Ovary (tissue), 9 donors: ENCODE data around the gene INPP5A. TPM values are rescaled to one million over a fixed set of nuclear protein-coding genes. Genes with fewer than 3 reads are reported as not detected.
"Not testable (repeated sequence)": the region's sequence is repeated elsewhere in the genome, so short reads cannot be mapped to it uniquely, and the experiment has no call there.

Experiments used
- DNase-seq, 5 donors: peaks; one replicate each; pipeline ENCODE4 v3.0.0-alpha.2; 2019 to 2020
- H3K27ac ChIP-seq, 2 donors: fragments of 200-600 bp; one replicate each; pipeline versions ENCODE4 v1.5.1 to v1.8.0; 2019 to 2022
- H3K27me3 ChIP-seq: fragments of 200-600 bp; one replicate; pipeline ENCODE4 v1.8.0; 2022
- H3K36me3 ChIP-seq: fragments of 200-600 bp; sonication (generic); one replicate; pipeline ENCODE4 v1.5.1; 2019
- H3K4me1 ChIP-seq: one replicate; pipeline ENCODE4 v1.8.1; 2013; ENCODE audit warnings: mild to moderate bottlenecking, moderate library complexity; ENCODE audit not compliant: insufficient read depth
- H3K4me3 ChIP-seq: fragments of 200-600 bp; sonication (generic); one replicate; pipeline ENCODE4 v1.5.1; 2017
- H3K9me3 ChIP-seq, 2 donors: fragments of 200-600 bp in 1 of 2; sonication (generic) in 1 of 2; one replicate each; pipeline versions ENCODE4 v1.5.1 to v1.8.1; 2013 to 2019; ENCODE audit warnings: mild to moderate bottlenecking in 1 of 2, moderate library complexity in 1 of 2
- EP300 ChIP-seq: sonication (generic); formaldehyde crosslinking; IDR thresholded peaks from one replicate; pipeline ENCODE4 v1.6.1; 2017; ENCODE audit warnings: antibody characterized with exemption
- POLR2A ChIP-seq: fragments of 450-650 bp; IDR thresholded peaks from one replicate; pipeline ENCODE4 v1.6.1; 2017; ENCODE audit warnings: antibody characterized with exemption, mild to moderate bottlenecking, moderate library complexity
- WGBS, 3 donors: extraction: QIAGEN DNeasy Blood & Tissue Kit in 1 of 3; methylation state at CpG; one replicate each; pipeline versions ENCODE4 v1.1.5 to v1.1.7; 2013 to 2017; 5-methylcytosine and 5-hydroxymethylcytosine counted together
- intact Hi-C, 4 donors: fragments of 100-400 bp; cut with DNase I; formaldehyde crosslinking; loops; one replicate each; pipeline versions ENCODE4 v1.11.0 to v1.15.1; 2022 to 2023
- polyA plus RNA-seq, 2 donors: library from polyadenylated mRNA; stranded (reverse); fragments of 200-250 nt in 1 of 2; fragments of 350-450 nt in 1 of 2; fragmentation: Illumina TruSeq in 1 of 2; extraction: RNeasy Lipid Tissue Mini Kit (QIAGEN cat#74804) in 1 of 2; gene quantifications; one replicate each; pipeline ENCODE4 v1.2.3, GENCODE V29; 2013 to 2014
- total RNA-seq, 7 donors: library from RNA; depleted of rRNA in 2 of 7; stranded (reverse); fragments of >200 nt in 2 of 7; fragmentation: NEBNext Ultra II Directional in 3 of 7; extraction: Animal tissue kit (Norgen Biotek cat#: 25700) in 3 of 7; gene quantifications; one replicate each; pipeline versions ENCODE4 v1.1.0 to v1.2.4, GENCODE V29; 2016 to 2023
- TF ChIP-seq, protein P1 (sequence below), 3 donors: fragments of 450-650 bp in 2 of 3; fragments of 200-600 bp in 1 of 3; IDR thresholded peaks; one replicate each; pipeline versions ENCODE4 v1.5.1 to v1.8.0; 2016 to 2022; ENCODE audit warnings: antibody characterized with exemption in 3 of 3, mild to moderate bottlenecking in 1 of 3
- donor health status: DM: no; HTN: no; CAD: no; lungs with moderate emphysema.
- donor health status: DM: no; HTN: no; CAD: no.
- donor health status: Bipolar disorder and iron deficiency.
- donor health status: DM: yes; HTN: yes; CAD: no.
- donor health status: DM: no; HTN: no; CAD: no.
- donor health status: DM: yes; HTN: yes; CAD: no.

Gene INPP5A
- total and polyA plus RNA-seq, 9 donors, result 19.8 to 41.2 (median 35.3) TPM

DNA sequence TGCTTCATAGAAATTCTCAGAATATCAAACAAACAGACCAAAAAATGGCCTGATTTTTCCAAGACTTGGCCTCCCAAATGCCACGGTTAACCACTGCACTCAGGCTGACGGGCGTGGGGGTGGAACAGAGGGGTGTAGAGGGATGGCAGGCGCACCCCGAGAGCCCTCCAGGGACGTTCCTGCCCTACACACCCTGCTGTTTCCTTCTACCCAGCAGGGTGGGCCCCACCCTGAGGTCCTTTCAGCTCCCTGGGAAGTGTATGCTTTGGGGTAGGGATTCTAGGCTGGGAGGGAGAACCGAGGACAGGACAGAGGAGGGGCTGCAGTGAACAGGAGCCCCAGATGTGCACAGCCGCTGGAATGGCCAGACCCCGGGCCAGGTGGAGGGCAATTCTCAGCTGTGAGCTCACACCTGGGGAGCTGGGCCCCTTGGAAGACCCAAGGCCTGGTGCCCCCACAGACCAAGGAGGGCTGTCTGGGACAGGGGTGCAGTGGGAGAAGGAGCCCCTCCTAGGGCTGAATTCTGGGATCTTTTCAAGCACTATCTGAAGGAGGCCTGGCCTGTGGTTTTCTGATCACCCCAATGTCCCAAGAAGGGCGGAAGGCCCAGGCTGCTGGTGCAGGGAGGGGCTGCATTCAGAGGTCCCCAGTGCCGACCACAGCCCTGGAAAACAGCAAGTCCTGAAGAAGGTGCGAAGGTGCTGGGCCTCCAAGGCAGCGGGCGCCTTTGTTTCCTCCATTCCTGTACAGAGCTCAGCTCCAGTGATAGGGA lies 32.9 kb upstream of the INPP5A start:
- Histone ChIP-seq H3K4me1 (no peaks in the 10 kb centered on the region), H3K27ac (no peak overlapping the region), H3K9me3 (no peaks in the 10 kb centered on the region), H3K27me3 (no peaks in the 10 kb centered on the region), H3K4me3 (no peak overlapping the region), H3K36me3 (no peaks in the 10 kb centered on the region)
- 89 to 93% (median 90%) methylated on average over 14 of the region's 14 CpGs for WGBS, 3 donors
- peak in 1 of 5 donors; percentile 26 for DNase-seq
- TF ChIP-seq POLR2A, result no peak
- TF ChIP-seq, protein P1, sequence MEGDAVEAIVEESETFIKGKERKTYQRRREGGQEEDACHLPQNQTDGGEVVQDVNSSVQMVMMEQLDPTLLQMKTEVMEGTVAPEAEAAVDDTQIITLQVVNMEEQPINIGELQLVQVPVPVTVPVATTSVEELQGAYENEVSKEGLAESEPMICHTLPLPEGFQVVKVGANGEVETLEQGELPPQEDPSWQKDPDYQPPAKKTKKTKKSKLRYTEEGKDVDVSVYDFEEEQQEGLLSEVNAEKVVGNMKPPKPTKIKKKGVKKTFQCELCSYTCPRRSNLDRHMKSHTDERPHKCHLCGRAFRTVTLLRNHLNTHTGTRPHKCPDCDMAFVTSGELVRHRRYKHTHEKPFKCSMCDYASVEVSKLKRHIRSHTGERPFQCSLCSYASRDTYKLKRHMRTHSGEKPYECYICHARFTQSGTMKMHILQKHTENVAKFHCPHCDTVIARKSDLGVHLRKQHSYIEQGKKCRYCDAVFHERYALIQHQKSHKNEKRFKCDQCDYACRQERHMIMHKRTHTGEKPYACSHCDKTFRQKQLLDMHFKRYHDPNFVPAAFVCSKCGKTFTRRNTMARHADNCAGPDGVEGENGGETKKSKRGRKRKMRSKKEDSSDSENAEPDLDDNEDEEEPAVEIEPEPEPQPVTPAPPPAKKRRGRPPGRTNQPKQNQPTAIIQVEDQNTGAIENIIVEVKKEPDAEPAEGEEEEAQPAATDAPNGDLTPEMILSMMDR (IDR thresholded peaks at IDR 0.05), result no peak
- no peak for TF ChIP-seq EP300
- intact Hi-C loops, result no loop called here

DNA sequence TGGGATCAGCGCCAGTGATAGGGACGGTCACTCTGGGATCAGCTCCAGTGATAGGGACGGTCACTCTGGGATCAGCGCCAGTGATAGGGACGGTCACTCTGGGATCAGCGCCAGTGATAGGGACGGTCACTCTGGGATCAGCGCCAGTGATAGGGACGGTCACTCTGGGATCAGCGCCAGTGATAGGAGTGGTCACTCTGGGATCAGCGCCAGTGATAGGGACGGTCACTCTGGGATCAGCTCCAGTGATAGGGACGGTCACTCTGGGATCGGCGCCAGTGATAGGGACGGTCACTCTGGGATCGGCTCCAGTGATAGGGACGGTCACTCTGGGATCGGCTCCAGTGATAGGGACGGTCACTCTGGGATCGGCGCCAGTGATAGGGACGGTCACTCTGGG lies 32.0 kb upstream of the INPP5A start:
- H3K4me1 ChIP-seq, intact Hi-C loops, H3K36me3 ChIP-seq, H3K4me3 ChIP-seq, H3K27ac ChIP-seq, H3K27me3 ChIP-seq, H3K9me3 ChIP-seq: not testable (repeated sequence)
- DNase-seq, result peak in 2 of 5 donors; percentile 54 to 70
- 57 to 58% (median 58%) methylated on average over 11 to 14 of the region's 23 CpGs for WGBS, 3 donors

DNA sequence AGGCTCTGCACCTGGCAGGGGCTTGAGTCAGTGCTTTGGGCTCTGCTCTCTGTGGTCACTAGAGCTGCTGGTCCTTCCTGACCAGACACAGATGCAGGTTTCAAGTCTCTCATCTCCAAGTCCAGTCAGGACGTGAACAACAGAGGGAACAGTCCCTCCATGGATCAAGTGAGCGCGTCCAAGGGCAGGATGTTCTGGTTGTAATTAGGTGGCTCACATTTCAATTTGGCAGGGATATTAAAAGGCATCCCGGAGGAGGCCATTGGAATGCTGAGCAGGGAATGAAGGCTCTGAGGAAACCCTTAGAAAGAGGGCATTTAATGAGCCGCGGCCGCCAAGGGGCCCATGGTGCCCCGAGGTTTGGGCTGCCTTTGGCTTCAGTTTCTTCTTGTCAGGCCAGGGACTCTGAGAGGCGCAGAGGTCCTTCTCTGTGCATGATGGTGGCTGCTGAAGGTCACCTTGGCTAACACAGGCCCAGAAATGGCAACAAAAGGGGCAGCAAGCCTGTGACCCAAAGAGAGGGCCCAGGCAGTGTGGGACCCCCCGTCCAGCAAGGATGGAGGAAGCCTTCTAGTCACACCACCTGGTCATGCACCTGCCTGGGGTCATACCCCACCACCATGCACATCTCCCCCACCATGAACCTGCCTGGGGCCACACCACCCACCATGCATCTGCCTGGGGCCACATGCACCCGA lies 30.7 kb upstream of the INPP5A start:
- Histone ChIP-seq H3K4me1 (no peaks in the 10 kb centered on the region), H3K36me3 (no peaks in the 10 kb centered on the region), H3K27ac (no peak overlapping the region), H3K27me3 (no peaks in the 10 kb centered on the region), H3K9me3 (no peaks in the 10 kb centered on the region), H3K4me3 (no peak overlapping the region)
- intact Hi-C loops, result no loop called here
- 25 to 34% (median 28%) methylated on average over 11 of the region's 11 CpGs for WGBS, 3 donors
- no peak for TF ChIP-seq EP300
- no peak for TF ChIP-seq POLR2A
- TF ChIP-seq, protein P1 (IDR thresholded peaks at IDR 0.05), result no peak
- DNase-seq, result peak in 4 of 5 donors; percentile 43 to 68 (median 60)

DNA sequence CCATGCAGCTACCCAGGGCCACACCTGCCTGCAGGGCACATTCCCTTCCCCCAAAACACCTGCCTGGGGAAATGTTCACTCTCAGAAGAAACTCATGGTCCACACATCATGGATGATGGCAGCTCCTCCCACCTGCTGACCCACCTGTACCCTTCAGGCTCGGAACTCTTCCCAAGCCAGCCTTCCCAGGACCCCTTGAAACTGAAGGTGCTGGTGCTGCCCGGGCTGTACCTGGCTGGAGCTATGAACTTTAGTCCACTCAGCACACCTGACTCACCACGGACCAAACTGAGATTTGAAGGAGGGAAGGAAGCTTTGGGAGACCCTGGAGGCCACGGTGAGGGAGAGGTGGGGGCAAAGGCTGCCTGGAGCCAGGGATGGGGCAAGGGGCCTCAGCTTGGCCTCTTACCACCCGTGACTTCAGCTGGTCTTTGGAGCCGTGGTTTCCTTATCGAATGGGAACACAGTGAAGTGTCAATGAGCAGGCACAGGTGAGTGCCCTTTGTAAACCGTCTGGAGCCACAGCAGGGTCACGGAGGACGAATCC lies 30.1 kb upstream of the INPP5A start:
- no peak overlapping the region for H3K27ac ChIP-seq
- DNase-seq, result peak in 2 of 5 donors; percentile 9 to 36

More for the DNA sequence above, 30.1 kb upstream of the INPP5A start:
- no peak overlapping the region for H3K4me3 ChIP-seq
- TF ChIP-seq, protein P1 (IDR thresholded peaks at IDR 0.05), result no peak
- TF ChIP-seq EP300 (no peak), POLR2A (no peak)
- WGBS, 3 donors, result 84 to 88% (median 85%) methylated on average over 9 to 10 of the region's 10 CpGs
- H3K36me3 ChIP-seq, result no peaks in the 10 kb centered on the region
- H3K9me3 ChIP-seq, result no peaks in the 10 kb centered on the region
- no peaks in the 10 kb centered on the region for H3K27me3 ChIP-seq
- intact Hi-C loops, result no loop called here
- no peaks in the 10 kb centered on the region for H3K4me1 ChIP-seq
